ENCODE results near the gene DENND1A. TPM values are rescaled to one million over a fixed set of nuclear protein-coding genes. Genes with fewer than 3 reads are reported as not detected.

The DENND1A gene
- total RNA-seq, 2 donors from 2014 or later = 17.8 to 36.6 TPM

DNA sequence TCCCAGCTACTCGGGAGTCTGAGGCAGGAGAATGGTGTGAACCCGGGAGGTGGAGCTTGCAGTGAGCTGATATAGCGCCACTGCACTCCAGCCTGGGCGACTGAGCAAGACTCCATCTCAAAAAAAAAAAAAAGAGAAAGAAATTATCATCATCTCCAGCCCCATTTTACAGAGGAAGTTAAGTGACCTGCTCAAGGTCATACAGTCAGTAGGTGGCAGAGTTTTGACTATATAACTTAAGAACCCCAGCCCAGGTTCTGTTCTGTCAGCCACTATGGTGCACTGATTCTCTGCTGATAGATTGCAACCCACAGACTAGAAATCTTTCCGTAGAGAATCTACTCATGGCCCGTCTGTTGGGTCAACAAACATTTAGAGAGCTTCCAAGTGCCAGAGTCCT is 25.7 kb upstream of the DENND1A start:
- ATAC-seq (ENCODE audit: insufficient number of reproducible peaks, low FRiP score, low read depth) (no peak), DNase-seq (ENCODE audit: low spot score) (no peak)
- no peak for TF ChIP-seq CTCF (IDR thresholded peaks at IDR 0.05)
- no peaks in the 10 kb centered on the region for H3K27me3 ChIP-seq (replicated peaks; ENCODE audit: insufficient read depth)
- no peak overlapping the region for H3K27ac ChIP-seq
- H3K36me3 ChIP-seq = no peaks in the 10 kb centered on the region
- H3K9me3 ChIP-seq = no peaks in the 10 kb centered on the region
- H3K4me3 ChIP-seq = no peak overlapping the region
- no peaks in the 10 kb centered on the region for H3K4me1 ChIP-seq (ENCODE audit: control insufficient read depth in 1 of 2, low read depth in 2 of 2)

- no peak for ATAC-seq (ENCODE audit: insufficient number of reproducible peaks, low FRiP score, low read depth)
- TF ChIP-seq CTCF (IDR thresholded peaks at IDR 0.05) = no peak
- DNase-seq (ENCODE audit: low spot score) = no peak
- H3K4me1 ChIP-seq (ENCODE audit: control insufficient read depth in 1 of 2, low read depth in 2 of 2) = no peaks in the 10 kb centered on the region
- no peaks in the 10 kb centered on the region for H3K9me3 ChIP-seq
- H3K4me3 ChIP-seq = no peak overlapping the region
- H3K27ac ChIP-seq = no peak overlapping the region
- H3K27me3 ChIP-seq (replicated peaks; ENCODE audit: insufficient read depth) = no peaks in the 10 kb centered on the region
- no peaks in the 10 kb centered on the region for H3K36me3 ChIP-seq
Observed at GRCh38 chr9:123954518-123955280, 24.8 kb upstream of the DENND1A start.

GRCh38 chr9:123952641-123953495 is 22.9 kb upstream of the DENND1A start:
- H3K9me3 ChIP-seq = no peaks in the 10 kb centered on the region
- H3K27ac ChIP-seq = no peak overlapping the region
- H3K4me3 ChIP-seq = no peak overlapping the region
- no peaks in the 10 kb centered on the region for H3K27me3 ChIP-seq (replicated peaks; ENCODE audit: insufficient read depth)
- ATAC-seq (ENCODE audit: insufficient number of reproducible peaks, low FRiP score, low read depth) = no peak
- no peak for DNase-seq (ENCODE audit: low spot score)
- no peaks in the 10 kb centered on the region for H3K4me1 ChIP-seq (ENCODE audit: control insufficient read depth in 1 of 2, low read depth in 2 of 2)
- TF ChIP-seq CTCF (IDR thresholded peaks at IDR 0.05) = no peak
- no peaks in the 10 kb centered on the region for H3K36me3 ChIP-seq

- DNase-seq (ENCODE audit: low spot score) (no peak), ATAC-seq (ENCODE audit: insufficient number of reproducible peaks, low FRiP score, low read depth) (no peak)
- Histone ChIP-seq H3K4me1 (ENCODE audit: control insufficient read depth in 1 of 2, low read depth in 2 of 2) (no peaks in the 10 kb centered on the region), H3K4me3 (no peak overlapping the region), H3K9me3 (no peaks in the 10 kb centered on the region), H3K27me3 (replicated peaks; ENCODE audit: insufficient read depth) (no peaks in the 10 kb centered on the region), H3K36me3 (no peaks in the 10 kb centered on the region), H3K27ac (no peak overlapping the region)
- TF ChIP-seq CTCF (IDR thresholded peaks at IDR 0.05) = no peak
Observed at GRCh38 chr9:123948286-123948685, 18.4 kb upstream of the DENND1A start.

DNA sequence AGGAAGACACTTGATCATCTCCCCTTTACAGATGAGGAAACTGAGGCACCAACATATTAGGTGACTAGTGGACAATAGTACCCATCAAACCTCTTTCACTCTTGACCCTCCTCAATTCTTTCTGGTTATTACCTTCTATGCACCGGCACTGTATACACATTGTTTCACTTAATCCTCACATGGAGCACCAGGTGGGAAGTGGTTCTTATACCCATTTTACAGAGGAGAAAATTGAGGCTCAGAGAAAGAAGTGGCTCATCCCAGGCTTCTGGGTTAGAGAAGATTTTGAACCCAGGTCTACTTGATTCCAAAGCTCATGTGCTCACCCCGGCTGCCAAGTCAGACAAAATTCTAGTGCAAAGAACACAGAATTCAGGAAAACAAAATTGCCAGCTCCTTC is 17.4 kb upstream of the DENND1A start:
- no peaks in the 10 kb centered on the region for H3K4me1 ChIP-seq (ENCODE audit: control insufficient read depth in 1 of 2, low read depth in 2 of 2)
- H3K36me3 ChIP-seq = no peaks in the 10 kb centered on the region
- ATAC-seq (ENCODE audit: insufficient number of reproducible peaks, low FRiP score, low read depth) (no peak), DNase-seq (ENCODE audit: low spot score) (no peak)
- no peak overlapping the region for H3K4me3 ChIP-seq
- no peaks in the 10 kb centered on the region for H3K27me3 ChIP-seq (replicated peaks; ENCODE audit: insufficient read depth)
- H3K27ac ChIP-seq = no peak overlapping the region
- TF ChIP-seq CTCF (IDR thresholded peaks at IDR 0.05) = no peak
- no peaks in the 10 kb centered on the region for H3K9me3 ChIP-seq

Data from thoracic aorta (tissue), 2 donors.